HG03571 (cell line): Measurements from ENCODE around the gene HRH1.
"Not testable (repeated sequence)": the region's sequence is repeated elsewhere in the genome, so short reads cannot be mapped to it uniquely, and the experiment has no call there.

Experiments used
- ATAC-seq: cut with Tn5 transposase; IDR thresholded peaks from one replicate; pipeline ENCODE4 v1.9.1; 2021; ENCODE audit not compliant: unreplicated experiment

The HRH1 gene

GRCh38 chr3:11140713-11141104 is 13.6 kb upstream of the HRH1 start:
- ATAC-seq: peak; percentile 33

DNA sequence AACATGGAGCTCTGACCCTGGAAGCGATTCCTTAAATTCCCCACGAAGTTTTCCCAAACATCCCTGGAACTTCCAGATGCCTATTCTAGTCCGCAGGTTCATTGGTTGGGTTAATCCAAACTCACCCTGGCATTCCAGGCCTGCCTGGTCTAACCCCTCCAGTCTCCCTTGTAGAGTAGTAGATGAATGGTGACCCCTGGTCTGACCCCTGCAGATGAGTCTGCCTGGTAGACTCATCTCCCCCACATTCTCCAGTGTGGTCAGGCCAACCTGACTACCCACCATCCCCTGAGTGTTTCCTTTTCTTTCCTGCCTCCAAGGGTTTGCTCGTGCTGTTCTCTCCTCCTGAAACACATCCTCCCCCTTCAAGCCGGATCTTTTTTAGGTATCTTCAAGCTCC is 10.8 kb upstream of the HRH1 start:
- ATAC-seq: no peak

DNA sequence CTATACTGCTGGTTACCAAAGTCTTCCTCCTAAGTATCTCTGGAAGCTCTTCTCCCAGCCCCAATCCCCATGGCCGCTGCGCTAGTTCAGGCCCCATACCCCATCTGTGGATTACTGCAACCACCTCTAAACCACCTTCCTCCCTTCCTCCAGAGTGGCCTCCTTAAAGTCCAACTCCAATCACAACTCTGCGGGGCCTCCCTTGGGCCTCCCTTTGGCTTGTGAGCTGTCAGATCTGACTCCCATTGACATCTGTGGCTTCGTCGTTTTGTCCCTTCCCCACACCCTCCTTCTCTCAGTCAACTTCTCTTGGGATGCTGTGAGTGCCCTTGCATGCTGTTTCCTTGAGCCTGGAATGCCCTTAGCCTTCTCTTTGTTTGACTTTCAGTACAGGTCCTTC is 9.3 kb upstream of the HRH1 start:
- no peak for ATAC-seq

GRCh38 chr3:11145888-11146287 is 8.4 kb upstream of the HRH1 start:
- ATAC-seq: no peak

- ATAC-seq: no peak
Observed at GRCh38 chr3:11146773-11147660, 7.3 kb upstream of the HRH1 start.

DNA sequence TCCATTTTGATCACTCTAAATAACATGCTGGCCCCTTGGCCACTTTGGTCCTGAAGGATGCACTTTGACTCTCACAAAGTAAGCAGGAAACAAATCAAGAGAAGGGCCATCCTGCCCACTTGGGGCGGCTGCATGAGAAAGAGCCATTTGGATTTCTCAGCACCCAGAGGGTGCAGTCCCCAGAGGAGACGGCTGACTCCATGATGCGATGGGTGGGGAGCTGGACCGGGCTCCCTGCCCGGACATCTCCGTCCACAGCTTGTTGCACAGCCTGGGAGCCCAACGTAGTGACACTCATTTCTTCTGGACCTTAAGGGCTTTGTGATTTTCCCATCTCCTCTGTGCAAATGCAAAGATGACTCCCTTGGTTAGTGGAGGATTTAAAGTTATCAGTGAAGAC is 4.0 kb upstream of the HRH1 start:
- ATAC-seq: no peak

DNA sequence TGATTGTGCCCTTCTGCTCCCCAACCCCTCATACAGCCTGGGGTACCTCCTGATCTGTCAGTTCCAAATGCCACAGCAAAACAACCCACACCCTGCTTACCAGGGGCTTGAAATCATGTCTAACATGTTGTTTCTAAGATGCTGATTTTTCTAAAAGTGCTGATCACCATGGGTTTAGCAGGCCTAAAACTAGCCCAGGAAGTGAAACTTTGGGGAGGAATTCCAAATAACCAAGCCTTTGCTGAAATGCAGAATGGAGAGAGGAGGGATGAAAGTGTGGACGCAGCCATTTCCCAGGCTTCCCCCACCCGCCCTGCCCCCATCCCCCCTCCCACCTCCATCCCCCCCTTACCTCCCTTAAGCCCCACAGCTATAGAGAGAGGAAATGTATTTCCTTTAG is 2.0 kb upstream of the HRH1 start:
- no peak for ATAC-seq

DNA sequence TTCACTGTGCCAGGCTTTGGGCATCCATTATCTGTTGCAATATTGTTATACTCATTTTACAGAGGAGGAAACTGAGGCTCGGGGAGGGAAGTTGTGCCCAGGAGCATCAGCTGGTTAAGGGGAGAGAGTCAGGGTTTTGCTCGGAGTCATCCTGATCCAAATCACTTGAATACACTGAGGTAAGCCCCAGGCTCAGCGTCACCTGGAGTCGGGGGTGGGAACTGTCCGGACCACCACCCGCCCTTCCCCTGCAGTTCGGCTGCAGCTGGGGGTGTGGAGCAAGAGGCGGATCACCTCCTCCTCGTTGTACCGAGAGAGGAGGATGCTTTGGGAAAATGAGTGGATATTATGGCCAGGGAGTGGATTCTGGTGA is 646 bp downstream of the HRH1 start:
- no peak for ATAC-seq

- ATAC-seq: no peak
Observed at GRCh38 chr3:11155341-11156025, 1.2 kb downstream of the HRH1 start.

GRCh38 chr3:11156026-11156410 is 1.7 kb downstream of the HRH1 start:
- no peak for ATAC-seq

DNA sequence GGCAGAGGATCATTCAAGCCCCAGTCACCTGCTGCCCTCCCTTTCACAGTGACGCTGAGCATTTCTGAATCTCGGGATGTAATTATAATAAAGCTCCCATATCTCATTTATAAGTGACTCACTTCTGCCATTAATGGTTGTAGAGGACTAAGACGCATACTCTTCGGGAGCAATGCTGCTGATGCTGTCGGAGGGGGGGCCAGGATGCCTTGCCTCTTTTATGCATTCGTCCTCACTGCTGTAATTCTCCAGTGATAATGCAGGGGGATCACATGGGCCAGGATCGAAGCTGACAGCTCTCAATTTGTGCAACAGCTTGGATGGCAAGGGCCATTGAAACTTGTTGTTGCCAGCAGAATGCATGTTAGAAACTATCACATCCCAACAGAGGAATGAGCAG is 3.1 kb downstream of the HRH1 start:
- ATAC-seq: no peak

GRCh38 chr3:11159421-11159904 is 5.2 kb downstream of the HRH1 start:
- ATAC-seq: no peak

GRCh38 chr3:11161666-11162065 is 7.4 kb downstream of the HRH1 start:
- ATAC-seq: no peak

DNA sequence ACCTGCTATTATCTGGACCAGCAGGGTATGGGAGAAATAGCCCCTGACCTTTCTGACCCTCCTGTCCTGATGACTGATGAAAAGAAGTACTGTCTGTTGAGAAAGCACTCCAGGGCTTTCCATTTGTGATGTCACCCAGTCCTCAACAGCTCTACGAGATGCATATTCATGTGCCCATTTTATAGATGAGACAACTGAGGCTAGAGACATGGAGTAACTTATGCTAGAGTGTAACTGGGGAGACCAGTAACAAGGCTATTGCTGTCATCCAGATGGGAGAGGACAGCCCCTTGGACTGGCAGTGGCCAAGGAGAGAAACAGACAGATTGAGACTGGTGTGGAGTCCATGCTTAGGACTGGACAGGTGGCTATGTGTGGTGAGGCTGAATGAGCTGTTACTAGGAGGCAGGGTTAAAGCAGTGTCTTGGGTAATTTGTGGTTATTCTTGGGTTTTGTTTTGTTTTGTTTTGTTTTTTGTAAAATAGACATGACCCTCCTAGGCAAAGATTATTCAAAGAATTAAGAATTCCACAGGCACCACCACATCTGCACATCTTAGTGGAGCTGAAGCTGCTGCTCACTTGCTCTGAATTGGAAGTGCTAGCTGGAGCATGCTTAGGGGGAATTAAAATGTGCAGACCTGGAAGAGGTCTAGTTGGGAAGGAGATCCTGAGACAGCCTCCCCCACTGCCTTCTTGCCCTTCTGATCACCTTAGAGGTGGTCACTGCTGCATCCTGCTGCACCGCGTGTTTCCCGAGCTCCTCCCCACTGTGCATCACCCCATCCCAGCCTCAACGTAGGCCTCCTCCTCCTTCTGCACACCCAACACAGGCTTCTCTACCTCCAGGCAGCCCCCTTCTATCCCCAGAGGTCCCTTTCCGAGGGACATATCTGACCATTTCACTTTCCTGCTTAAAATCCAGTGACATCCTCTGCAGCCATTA is 8.4 kb downstream of the HRH1 start:
- ATAC-seq: no peak

GRCh38 chr3:11164607-11165006 is 10.3 kb downstream of the HRH1 start:
- no peak for ATAC-seq

DNA sequence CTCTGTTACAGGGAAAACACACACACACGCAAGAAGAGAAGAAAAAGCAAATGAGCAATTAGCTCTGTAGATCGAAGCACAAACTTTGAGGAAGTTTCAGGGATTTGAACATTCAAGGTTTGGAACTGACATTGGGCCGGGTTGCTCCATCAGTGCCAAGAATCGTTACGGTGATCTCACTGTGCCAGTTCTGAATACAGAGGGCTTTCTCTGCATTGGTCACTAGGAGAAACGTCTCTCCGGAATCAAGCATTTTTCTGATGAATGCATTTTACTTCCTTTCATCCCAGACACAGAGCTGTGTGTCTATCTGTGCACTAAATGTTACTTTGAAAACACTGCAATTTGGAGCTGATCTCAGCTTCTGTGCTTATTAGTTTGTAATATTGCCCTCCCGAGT is 11.2 kb downstream of the HRH1 start:
- no peak for ATAC-seq

DNA sequence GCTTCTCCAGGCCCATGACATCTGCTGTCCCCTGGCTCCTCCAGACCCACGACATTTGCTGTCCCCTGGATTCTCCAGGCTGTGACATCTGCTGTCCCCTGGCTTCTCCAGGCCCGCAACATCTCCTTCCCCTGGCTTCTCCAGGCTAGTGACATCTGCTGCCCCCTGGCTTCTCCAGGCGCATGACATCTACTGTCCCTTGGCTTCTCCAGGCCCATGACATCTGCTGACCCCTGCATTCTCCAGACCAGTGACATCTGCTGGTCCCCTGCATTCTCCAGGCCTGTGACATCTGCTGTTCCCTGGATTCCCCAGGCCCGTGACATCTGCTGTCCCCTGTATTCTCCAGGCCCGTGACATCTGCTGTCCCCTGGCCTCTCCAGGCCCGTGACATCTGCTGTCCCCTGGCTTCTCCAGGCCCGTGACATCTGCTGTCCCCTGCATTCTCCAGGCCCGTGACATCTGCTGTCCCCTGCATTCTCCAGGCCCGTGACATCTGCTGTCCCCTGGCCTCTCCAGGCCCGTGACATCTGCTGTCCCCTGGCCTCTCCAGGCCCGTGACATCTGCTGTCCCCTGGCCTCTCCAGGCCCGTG is 12.6 kb downstream of the HRH1 start:
- ATAC-seq: not testable (repeated sequence)

- no peak for ATAC-seq
Observed at GRCh38 chr3:11167590-11167989, 13.3 kb downstream of the HRH1 start.

DNA sequence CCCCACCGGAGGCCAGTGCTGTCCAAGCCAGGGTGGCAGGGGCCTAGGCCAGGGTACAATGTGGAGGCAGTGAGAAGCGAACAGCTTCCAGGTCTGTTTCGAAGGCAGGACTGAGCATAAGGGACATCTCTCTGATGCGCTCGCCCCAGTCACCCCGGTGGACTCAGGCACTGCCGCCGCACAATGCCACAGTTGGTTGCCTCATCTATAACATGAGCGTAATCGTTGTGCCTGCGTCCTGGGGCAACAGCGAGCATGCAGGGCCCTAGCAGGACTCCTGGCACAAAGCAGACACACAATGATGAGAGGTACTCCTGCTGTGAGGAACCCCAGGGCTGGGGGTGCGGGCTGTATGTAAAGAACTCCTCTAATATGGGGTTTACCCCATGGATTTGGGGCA is 14.1 kb downstream of the HRH1 start:
- ATAC-seq: no peak

- ATAC-seq: no peak
Observed at GRCh38 chr3:11168881-11169805, 14.8 kb downstream of the HRH1 start.
